GM18511 (cell line): Measurements from ENCODE around the gene CCND2.

Experiments
- ATAC-seq: cut with Tn5 transposase; IDR thresholded peaks from one replicate; pipeline ENCODE4 v1.9.1; 2021; ENCODE audit warnings: mild to moderate bottlenecking, moderate library complexity; ENCODE audit not compliant: unreplicated experiment

CCND2 gene

GRCh38 chr12:4289231-4289878 is 15.8 kb downstream of the CCND2 start:
- no peak for ATAC-seq

DNA sequence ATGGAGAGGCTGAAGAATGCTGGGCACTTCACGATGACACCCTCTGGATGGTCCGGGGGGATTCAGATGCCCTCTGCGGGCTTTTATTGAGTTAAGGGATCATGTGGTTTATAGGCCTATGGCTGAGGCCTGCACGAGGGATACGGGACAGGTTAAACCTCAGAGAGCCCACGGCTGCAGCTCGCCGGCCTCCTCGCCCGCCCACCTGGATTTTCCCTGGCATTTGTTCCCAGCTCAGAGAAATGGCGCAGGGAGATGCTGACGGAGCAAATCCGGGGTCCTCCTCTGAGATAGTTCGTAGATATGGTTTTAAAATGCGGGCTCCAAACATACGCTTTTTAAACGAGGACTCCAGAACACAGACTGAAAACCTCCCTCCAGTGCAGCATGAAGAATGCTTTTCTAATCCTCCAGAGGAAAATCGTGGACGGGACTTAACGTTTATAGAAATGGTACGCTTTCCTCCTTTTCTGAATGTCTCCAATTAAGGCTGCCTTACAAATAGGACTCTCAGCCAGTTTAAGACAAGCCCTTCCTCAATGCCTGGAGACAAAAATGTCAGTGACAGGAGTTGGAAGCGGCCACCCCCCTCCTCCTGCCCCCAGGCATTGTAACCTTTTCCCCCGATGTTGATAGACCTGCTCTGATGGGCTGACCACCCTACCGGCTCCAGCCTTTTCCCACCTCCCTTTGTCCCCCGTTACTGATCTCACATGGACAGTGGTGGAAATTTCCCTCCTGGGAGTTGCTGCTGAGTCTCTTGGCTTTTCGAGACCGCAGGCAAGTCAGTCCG is 16.6 kb downstream of the CCND2 start:
- ATAC-seq, result no peak

- ATAC-seq, result no peak
These were observed 18.9 kb downstream of the CCND2 start for GRCh38 chr12:4292341-4293073.

GRCh38 chr12:4293299-4293965 is 19.9 kb downstream of the CCND2 start:
- ATAC-seq, result no peak

DNA sequence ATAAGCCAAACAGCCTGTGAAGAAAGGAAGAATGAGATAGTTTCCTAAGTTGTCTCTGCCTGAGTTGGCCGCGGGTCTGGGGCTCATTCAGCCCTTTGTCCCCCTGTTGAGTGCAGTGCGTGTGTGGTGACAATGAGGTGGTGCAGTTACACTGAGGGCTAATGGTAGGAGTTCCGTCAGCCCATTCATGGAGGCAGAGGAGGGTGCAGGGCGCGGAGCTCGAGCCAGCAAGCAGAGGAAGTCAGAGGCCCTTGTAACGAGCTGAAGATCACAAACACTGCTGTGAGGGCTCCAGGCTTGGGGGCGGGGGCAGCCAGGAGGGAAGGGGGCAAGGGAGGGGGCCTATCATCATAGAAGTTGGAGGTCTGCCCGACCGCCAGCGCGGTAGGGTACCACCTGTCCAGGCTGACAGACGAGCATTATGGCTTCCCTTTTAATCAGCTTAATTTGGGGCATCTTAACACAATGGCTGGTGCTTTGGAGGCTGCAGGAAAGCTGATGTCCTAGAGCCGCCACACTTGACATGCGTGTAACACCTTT is 20.5 kb downstream of the CCND2 start:
- no peak for ATAC-seq

GRCh38 chr12:4296751-4297150 is 23.2 kb downstream of the CCND2 start:
- no peak for ATAC-seq

GRCh38 chr12:4297617-4298016 is 24.1 kb downstream of the CCND2 start:
- ATAC-seq, result no peak

DNA sequence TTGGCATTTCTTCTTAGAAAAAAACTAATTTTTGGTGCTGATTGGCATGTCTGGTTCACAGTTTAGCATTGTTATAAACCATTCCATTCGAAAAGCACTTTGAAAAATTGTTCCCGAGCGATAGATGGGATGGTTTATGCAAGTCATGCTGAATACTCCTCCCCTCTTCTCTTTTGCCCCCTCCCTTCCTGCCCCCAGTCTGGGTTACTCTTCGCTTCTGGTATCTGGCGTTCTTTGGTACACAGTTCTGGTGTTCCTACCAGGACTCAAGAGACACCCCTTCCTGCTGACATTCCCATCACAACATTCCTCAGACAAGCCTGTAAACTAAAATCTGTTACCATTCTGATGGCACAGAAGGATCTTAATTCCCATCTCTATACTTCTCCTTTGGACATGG is 27.3 kb downstream of the CCND2 start:
- ATAC-seq, result no peak

DNA sequence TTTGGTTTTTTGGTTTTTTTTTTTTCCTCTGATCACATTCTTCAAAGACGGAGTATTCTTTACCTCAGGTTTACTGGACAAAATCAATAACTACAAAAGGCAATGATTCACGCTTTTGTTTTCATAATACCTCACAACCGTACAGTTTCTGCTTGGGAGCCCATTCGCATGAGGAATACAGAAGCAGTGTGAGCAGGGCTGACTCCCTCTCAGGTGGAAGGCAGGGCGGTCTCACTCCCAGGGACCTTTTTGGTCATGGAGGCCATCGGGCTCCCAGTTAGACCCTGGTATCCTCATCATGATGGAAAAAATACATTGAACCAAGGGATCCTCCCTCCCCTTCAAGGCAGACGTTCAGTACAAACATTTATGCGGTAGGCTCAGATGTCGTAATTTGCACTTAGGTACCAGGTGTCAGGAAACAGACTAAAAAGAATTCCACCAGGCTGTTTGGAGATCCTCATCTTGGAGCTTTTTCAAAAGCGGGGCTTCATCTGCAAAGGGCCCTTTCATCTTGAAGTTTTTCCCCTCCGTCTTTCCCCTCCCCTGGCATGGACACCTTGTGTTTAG is 28.5 kb downstream of the CCND2 start:
- no peak for ATAC-seq

GRCh38 chr12:4302881-4303280 is 29.3 kb downstream of the CCND2 start:
- no peak for ATAC-seq

- no peak for ATAC-seq
These were observed 30.2 kb downstream of the CCND2 start for GRCh38 chr12:4303750-4304149.

DNA sequence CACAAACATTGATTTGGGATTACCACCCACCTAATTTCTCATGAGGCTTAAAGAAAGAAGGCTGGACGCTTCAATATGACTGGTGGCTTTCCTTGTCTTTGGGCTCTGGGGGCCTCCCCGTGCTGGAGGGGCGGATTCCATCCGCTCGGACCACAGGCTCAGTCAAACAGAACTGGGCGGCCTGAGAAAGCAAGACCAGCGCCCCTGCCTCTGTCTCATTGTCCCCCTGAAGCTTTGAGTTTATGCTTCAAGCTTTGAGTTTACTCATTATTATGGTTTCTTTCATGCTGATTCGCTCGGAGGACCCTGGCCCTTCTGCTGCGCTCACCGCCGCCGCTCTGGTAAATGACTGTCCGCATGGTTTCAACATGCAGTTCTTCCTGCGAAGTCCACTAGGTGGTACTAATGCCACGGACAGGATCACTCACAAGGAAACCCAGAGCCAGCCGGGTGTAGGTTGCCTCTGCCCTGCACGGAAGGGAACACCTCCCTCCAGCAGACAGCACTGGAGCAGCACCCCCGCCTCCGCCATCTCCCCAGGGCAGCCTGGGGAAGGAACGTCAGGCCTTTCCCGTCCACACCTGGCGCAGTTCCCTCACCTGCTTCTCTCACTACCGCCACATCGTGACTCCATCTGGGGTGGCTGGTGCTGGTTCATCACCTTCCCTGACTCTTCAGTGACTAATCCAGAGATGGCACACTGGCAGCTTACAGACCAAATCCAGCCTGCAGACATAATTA is 34.2 kb downstream of the CCND2 start:
- ATAC-seq, result no peak

DNA sequence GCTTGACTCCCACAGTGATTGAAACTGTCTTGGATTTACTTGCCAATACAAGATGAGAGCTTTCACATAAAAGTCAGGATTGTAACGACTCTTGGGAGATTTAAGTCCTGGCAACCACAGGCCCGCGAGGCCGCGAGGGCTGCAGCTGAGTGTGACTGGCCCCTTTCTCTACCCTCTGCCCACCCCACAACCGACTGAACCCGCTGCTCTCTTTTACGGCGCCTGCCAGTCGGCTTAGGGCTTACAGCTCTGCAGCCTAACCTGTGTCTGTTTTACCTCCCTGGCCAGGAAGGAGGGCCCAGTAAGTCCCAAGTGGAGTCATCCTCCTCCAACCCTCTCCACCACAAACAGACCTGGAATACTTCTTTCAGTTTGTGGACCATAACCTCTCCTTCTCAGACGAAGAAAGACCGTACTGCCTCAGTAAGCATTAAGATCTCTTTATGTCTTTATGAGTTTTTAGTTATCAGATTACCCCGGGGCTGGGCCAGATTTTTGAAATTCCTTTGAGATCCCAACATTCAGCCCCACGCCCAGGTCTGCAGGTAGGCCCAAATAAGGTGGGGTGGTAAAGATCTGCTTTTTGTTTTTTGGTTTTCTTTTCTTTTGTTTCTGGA is 34.9 kb downstream of the CCND2 start:
- ATAC-seq, result no peak

GRCh38 chr12:4311776-4312175 is 38.2 kb downstream of the CCND2 start:
- ATAC-seq, result no peak

GRCh38 chr12:4312251-4312650 is 38.7 kb downstream of the CCND2 start:
- ATAC-seq, result no peak

GRCh38 chr12:4320497-4320852 is 46.9 kb downstream of the CCND2 start:
- peak; percentile 43 for ATAC-seq

- peak; percentile 95 for ATAC-seq
These were observed 47.5 kb downstream of the CCND2 start, which contains the start of gene TIGAR for GRCh38 chr12:4320853-4321701. Gene TIGAR, plus strand, starts transcription at chr12:4321213. Its CDS starts 59 bp downstream, at chr12:4321272.

- no peak for ATAC-seq
These were observed 49.2 kb downstream of the CCND2 start for GRCh38 chr12:4322726-4323125.
